Astrocyte of the spinal cord (primary cell): ENCODE data around the gene ZNF423.

Source experiments
- DNase-seq: peaks from one replicate; pipeline ENCODE4 v3.0.0; 2011; ENCODE audit warnings: low read depth, low spot score
- H3K4me3 ChIP-seq: 2 replicates; pipeline ENCODE4 v1.5.1; 2011; ENCODE audit warnings: low read depth, mild to moderate bottlenecking, low read length, moderate library complexity
- in situ Hi-C: cut with HindIII; loops from 2 replicates; pipeline ENCODE4 v1.10.0; 2017; ENCODE audit warnings: low sequenced_read_pairs
- TF ChIP-seq, protein P1 (sequence below): IDR thresholded peaks from 2 replicates; pipeline ENCODE4 v1.5.1; 2012; ENCODE audit warnings: low read depth, mild to moderate bottlenecking, low read length, inconsistent platforms

ZNF423 gene

GRCh38 chr16:49740256-49740655, 115.7 kb downstream of the ZNF423 start:
- no peak for DNase-seq
- no peak overlapping the region for H3K4me3 ChIP-seq
- TF ChIP-seq, protein P1, sequence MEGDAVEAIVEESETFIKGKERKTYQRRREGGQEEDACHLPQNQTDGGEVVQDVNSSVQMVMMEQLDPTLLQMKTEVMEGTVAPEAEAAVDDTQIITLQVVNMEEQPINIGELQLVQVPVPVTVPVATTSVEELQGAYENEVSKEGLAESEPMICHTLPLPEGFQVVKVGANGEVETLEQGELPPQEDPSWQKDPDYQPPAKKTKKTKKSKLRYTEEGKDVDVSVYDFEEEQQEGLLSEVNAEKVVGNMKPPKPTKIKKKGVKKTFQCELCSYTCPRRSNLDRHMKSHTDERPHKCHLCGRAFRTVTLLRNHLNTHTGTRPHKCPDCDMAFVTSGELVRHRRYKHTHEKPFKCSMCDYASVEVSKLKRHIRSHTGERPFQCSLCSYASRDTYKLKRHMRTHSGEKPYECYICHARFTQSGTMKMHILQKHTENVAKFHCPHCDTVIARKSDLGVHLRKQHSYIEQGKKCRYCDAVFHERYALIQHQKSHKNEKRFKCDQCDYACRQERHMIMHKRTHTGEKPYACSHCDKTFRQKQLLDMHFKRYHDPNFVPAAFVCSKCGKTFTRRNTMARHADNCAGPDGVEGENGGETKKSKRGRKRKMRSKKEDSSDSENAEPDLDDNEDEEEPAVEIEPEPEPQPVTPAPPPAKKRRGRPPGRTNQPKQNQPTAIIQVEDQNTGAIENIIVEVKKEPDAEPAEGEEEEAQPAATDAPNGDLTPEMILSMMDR: no peak
- in situ Hi-C loops: no loop called here

DNA sequence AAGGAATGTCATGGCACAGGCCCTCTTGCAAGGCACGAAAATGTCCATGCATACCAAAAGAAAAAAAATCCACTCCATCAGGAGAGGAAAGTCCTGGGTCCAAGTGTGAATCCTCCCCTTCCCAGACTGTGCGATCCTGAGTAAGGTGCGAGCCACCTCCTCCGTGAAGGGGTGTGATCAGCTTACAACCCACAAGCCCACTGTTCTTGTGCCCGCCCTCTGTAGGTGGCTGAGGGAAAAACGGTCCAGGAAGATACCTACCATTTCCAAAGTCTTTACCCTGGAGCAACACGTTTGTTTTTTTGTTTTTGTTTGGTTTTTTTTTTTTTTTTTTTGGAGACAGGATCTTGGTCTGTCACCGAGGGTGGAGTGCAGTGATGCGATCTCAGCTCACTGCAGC, 116.5 kb downstream of the ZNF423 start:
- no peak overlapping the region for H3K4me3 ChIP-seq
- DNase-seq: no peak
- in situ Hi-C loops: no loop called here
- TF ChIP-seq, protein P1: peak; percentile 19

DNA sequence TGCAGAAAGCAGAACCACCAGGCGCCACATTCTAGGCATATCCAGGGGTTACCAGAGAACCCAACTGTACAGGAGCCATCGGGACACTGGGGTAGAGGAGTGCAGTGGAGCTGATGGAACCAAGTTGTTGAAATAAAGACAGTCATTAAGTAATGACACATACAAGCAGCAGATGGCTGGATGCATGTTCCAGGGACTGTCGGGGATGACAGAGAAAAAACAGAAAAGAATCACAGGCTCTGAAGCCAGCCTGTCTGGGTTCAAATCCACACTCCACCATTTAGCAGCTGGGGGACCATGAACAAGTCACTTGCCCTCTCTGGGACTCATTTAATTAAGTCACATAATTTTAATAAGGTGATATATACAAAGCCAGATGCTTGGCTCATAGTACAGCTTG, 117.1 kb downstream of the ZNF423 start:
- DNase-seq: no peak
- in situ Hi-C loops: no loop called here
- TF ChIP-seq, protein P1: no peak
- no peak overlapping the region for H3K4me3 ChIP-seq

GRCh38 chr16:49738001-49738400, 117.9 kb downstream of the ZNF423 start:
- TF ChIP-seq, protein P1: no peak
- DNase-seq: no peak
- H3K4me3 ChIP-seq: no peak overlapping the region
- in situ Hi-C loops: no loop called here

GRCh38 chr16:49737541-49737940, 118.4 kb downstream of the ZNF423 start:
- DNase-seq: no peak
- in situ Hi-C loops: no loop called here
- H3K4me3 ChIP-seq: no peak overlapping the region
- TF ChIP-seq, protein P1: no peak

DNA sequence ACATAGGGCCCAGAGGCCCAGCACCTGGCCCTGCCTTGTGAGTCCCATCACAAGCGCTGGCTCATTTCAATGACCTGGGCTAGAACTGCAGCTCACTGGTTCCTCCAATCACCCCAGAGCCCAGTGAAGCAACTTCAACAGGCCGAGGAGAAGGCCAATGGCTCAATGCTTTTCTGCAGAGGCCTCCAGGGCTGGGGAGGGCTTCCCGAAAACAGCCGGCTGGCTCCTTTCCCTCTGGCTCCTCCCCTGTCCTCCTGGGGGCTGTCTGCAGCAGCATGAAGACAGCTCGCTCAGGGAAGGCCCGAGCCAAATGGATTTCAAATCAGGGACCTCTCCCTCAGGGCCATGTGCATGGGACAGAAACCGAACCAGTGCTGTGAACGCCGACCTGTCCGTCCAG, 121.6 kb downstream of the ZNF423 start:
- DNase-seq: no peak
- in situ Hi-C loops: no loop called here
- no peak overlapping the region for H3K4me3 ChIP-seq
- TF ChIP-seq, protein P1: no peak

- in situ Hi-C loops: no loop called here
- no peak for DNase-seq
- no peak overlapping the region for H3K4me3 ChIP-seq
- TF ChIP-seq, protein P1: no peak
Observed at GRCh38 chr16:49733313-49734009, 122.5 kb downstream of the ZNF423 start.
